DMS79 (cell line): ENCODE measurements around the gene PPP6R3.

Experiments
- DNase-seq: peaks from one replicate; lab custom pipeline; 2025; lab: John Stamatoyannopoulos, UW

The PPP6R3 gene

DNA sequence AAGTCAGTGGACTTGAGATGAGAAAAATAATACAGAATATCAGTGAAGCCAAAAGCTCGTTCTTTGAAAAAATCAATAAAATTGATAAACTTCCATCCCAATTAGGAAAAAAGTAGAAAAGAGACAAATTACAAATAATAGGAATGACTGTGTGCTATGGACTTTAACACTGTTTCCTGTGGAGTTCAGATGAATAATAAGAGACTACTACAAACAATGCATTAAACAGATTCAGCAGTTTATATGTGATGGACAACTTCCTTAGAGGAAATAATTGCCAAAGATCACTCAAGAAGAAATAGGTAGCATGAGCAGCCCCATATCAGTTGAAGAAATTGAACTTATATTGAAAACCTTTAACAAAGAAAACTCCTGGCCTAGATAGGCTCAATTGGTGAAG lies 99.7 kb downstream of the PPP6R3 start:
- no peak for DNase-seq

DNA sequence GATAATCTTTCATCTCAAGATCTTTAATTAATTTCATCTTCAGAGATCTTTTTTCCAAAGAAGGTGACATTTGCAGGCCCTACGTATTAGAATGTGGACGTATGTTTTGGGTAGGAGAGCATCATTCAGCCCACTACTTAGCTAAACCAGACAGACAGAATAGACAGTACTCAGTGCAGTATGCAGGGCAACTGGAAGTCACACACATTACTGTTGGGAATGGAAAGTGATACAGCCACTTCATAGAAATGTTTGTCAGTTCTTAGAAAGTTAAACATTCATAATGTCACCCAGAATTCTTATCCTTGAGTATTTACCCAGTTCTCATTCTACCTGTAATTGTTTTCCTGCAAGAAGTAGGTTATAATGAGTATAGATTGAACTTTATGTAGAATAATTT lies 102.9 kb downstream of the PPP6R3 start:
- no peak for DNase-seq

DNA sequence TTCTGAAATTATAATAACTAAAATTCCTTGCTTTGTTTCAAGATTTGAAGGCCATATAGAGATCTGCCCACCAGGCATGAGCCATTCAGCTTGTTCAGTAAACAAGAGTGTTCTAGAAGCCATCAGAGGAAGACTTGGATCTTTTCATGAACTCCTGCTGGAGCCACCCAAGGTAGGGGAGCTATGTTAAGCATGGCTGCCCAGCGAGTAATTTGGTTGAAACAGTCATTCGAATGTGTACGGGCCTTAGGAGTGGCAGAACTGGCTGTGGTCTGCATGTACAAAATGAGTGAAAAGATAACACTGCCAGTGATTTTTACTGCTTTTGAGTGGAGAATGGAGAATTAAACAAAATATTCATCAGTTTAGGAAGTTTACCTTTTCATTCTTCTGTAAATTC lies 103.7 kb downstream of the PPP6R3 start:
- DNase-seq = no peak

DNA sequence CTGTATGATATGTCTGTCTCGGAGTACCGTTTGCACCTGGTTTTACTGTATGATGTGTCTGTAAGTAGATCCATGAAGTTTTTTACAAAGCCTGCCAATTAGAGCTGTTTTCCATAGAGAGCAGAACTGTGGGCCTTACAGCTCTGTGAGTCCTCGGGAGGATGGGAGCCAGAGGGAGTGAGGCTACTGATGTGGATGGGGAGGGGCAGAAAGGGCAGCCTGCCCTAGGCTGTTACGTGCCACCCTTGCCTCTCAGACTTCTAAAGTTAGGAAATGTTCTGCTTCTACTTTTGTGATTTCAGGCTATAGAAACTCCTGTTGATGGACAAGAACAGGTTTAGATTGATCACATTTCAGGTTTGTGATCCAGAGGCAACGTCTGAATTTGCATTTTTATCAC lies 105.2 kb downstream of the PPP6R3 start:
- no peak for DNase-seq

DNA sequence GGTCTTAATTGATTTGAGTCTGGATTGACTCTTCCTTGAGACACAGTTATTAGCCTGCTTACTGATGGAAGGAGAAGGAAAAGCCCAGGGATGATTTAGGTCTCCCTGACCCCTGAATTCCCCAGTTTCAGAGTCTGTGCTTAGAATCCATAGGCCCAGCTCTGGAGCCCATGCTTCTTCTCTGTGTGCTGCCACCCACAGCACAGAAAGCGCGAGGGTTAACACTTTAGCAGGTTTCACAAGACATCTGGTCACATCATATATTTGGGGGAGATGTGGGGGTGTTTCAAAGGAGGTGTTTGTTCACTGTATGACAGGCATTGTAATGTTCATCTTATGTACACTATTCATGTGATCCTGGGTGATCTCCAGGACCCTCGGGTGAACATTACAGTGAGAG lies 107.0 kb downstream of the PPP6R3 start:
- DNase-seq = no peak

GRCh38 chr11:68569357-68569756 lies 108.8 kb downstream of the PPP6R3 start:
- DNase-seq = no peak

GRCh38 chr11:68570691-68571090 lies 110.1 kb downstream of the PPP6R3 start:
- no peak for DNase-seq

GRCh38 chr11:68574308-68574707 lies 113.8 kb downstream of the PPP6R3 start:
- peak; percentile 8 for DNase-seq

- DNase-seq = peak; percentile 62
These were observed 114.6 kb downstream of the PPP6R3 start for GRCh38 chr11:68575025-68575665.

DNA sequence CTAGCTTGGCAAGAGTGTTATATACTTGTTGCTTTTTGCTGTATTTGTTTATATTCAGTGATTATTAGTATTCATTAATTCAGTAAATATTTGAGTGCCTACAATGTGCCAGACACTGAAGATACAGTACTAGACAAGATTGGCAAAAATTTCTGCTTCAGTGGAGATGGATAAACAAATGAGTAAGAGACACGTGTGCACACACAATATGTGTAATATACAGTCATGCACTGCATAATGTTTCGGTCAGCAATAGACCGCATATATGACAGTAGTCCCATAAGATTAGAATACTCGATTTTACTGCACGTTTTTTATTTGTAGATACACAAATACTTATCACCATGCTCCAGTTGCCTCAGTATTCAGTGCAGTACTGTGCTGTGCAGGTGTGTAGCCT lies 118.9 kb downstream of the PPP6R3 start:
- DNase-seq = no peak

GRCh38 chr11:68581439-68581838 lies 120.9 kb downstream of the PPP6R3 start:
- peak; percentile 93 for DNase-seq

- DNase-seq = no peak
These were observed 121.3 kb downstream of the PPP6R3 start for GRCh38 chr11:68581901-68582300.

DNA sequence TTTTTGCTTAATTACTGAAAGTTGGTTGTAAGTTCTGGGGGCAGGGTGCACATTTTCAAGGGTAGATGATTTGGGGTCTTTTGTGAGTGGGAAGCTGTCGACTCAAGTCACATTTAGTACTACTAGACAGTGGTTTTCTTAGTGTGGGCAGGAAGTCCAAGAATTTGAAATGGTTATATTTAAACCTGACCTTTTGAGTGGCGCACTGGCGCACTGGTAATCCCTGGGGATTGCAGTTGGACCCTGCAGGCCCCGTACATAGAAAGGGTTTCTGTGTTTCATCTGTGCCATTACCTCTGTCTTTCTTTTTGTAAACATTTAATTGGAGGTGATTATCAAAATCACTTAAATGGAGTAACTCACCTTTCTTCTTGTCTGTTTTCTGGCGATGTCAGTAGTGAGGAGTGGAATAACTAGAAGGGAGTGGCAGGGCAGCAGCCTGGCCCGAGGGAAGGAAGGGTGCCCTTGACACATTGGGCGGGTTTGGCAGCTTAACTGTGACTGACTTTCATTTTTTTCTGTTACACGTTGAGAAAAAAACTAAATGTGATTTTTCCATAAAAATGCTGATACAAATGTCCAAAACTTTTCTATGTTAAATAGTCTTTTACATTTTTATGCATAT lies 122.0 kb downstream of the PPP6R3 start:
- DNase-seq = no peak

DNA sequence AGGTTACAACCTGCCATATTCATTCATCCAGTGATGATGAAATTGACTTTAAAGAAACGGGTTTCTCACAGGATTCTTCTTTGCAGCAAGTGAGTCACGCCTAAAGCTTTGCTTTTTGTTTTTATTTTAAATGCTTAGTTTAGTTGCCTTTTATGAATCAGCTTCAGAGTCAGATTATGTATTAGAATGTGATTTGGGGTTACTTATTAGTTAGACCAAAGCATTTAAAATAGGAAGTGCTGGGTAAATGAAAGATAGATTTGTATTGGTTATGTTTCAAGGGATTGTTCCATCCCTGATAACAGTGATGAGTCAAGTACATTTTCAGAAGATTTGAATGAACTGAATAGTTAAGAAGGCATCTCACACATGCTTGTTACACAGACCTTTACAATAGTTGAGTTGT lies 122.5 kb downstream of the PPP6R3 start:
- no peak for DNase-seq

GRCh38 chr11:68584097-68584496 lies 123.5 kb downstream of the PPP6R3 start:
- DNase-seq = no peak

DNA sequence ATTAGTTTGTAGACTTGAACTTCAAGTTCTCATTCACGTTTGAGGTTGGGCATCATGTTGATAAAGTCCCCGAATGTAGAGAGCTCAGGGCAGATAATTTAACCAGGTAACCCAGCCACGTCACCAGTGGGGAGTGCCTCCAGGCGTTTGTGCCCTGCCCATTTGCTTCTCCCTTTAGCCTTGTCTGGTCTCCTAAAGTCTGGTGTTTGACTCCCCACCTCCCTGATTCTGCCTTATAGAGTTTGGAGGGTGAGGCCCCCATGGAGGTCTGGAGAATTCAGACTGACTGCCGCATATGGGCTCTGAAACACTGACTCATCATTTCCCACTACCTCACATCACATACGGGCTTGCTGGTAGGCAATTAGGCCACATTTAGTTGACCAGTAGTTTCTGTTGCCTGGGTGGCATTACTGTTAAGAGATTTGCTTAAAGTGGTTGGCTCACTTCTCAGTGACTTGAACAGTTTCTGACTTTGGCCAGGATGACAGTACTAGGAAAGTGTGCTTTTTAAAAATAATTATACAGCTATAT lies 124.5 kb downstream of the PPP6R3 start:
- no peak for DNase-seq

DNA sequence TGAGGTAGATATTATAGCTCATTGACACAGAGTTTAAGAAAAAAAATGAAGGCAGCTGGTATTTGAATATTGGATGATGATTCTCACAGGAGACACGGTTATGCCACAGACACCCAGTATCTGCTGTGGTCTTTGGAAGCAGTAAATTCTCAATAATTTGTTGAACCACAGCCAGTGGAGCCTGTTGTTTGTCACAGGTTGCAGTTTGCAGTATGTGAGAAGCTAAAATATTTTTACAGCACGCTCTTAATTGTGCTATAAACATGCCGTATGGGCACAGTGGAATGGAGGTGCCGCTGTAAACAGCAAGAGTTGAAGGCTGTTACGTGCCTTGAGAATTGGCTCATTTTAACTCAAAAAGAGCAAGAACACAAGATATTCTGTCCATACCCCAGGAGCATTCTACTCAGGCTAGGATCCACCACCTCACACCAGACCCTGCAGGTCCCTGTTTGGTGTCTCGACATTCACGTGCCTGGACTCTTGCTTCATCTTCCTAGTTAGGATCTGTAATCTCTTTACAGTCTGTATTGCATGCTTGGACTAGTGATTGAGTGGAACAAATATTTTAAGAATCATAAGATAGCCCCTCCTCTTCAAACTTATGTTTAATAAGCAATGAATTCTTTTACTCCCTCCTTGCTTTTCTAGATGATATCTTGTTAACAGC lies 129.1 kb downstream of the PPP6R3 start:
- no peak for DNase-seq

DNA sequence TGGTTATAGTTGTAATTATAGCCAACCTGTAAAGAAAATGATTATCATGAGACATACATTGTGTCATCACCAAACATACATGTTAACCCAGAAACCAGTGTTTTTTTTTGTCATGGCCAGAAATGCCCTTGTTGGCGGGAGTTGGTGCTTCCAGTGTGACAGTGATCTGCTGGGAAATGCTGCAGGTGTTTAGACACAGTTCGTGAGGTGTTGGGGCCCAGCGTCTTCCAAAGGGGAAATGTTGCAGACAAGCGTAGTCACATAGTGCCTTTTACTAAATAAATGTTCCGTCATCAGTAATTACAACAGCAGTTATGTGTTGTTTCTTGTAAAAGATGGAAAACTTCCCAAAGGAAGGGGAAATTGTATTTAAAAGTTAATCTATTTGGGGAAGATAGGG lies 131.2 kb downstream of the PPP6R3 start:
- no peak for DNase-seq

- DNase-seq = no peak
These were observed 132.9 kb downstream of the PPP6R3 start for GRCh38 chr11:68593441-68593840.

DNA sequence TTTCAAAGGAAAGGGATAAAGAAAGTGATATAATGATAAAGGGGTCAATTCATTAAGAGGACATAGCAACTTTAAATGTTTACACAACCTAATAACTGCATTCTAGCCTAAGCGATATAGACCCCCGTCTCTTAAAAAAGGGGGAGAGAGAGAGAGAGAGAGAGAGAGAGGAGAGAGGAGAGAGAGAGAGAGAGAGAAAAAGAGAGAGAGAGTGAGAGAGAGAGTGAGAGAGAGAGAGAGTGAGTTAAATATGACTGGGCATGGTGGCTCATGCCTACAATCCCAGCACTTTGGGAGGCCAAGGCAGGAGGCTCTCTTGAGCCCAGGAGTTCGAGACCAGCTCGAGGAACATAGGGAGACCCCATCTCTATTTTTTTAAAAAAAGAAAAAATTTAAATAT lies 133.6 kb downstream of the PPP6R3 start:
- no peak for DNase-seq

- DNase-seq = no peak
These were observed 135.7 kb downstream of the PPP6R3 start for GRCh38 chr11:68596231-68596630.

DNA sequence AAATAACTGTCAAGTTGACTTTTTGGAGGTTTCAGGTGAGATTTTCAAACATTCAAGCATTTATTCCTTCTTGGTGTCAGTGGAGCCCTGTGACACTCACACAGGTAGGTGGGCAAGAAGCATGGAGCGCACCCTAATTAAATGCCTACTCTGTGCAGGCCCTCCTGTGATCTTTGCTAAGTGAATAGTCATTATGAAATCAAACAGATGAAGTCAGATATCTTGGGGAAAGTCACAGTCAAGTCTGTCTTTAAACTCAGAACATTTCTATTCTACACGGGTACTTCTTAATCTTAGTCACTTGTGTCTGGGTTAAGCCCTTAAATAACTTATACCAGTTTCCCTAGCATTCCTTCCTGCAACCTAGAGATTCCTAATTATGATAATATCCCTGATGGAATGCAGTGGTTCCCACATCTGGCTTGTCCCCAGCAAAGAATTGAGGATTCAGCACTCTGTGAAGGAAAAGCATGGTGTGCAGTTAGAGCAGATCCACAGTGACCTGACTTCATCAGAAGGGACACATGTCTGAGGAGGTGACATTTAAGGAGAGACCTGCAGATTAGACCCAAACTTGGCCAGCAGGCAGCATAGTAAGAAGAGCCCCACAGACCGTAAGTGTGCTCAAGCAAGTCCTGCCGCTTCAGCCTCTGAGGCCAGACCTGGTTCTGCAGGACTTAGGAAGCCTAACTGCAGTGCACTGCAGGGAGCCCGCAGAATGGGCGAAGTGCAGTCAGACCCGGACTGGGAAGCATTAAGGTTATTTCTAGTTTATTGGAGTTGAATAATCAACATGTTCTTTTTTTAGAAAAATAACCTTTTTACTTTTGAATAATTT lies 138.5 kb downstream of the PPP6R3 start:
- no peak for DNase-seq
